ENCODE results near the gene HOXA6. TPM values are rescaled to one million over a fixed set of nuclear protein-coding genes. Genes with fewer than 3 reads are reported as not detected.
A peak's percentile ranks its signal among the peaks of the same experiment; 100 is the strongest.

The HOXA6 gene
- total and polyA plus RNA-seq, 2 donors from 2014 or later = 1.1 to 22.0 TPM

- no peaks in the 10 kb centered on the region for H3K9me3 ChIP-seq (ENCODE audit: control insufficient read depth in 2 of 3, insufficient read depth in 1 of 3, low read length in 3 of 3)
- no peaks in the 10 kb centered on the region for H3K27me3 ChIP-seq (ENCODE audit: control insufficient read depth, insufficient read depth, low read length)
- peak overlapping the region; percentile 97 to 98 for H3K27ac ChIP-seq (ENCODE audit: low read depth in 2 of 2, low read length in 2 of 2)
- intact Hi-C loops (cut with DNase I) = loop anchor here (10.0 kb wide), 1 partner anchor 776 kb away; no protein-coding TSS in a partner anchor
- H3K36me3 ChIP-seq (ENCODE audit: control insufficient read depth in 2 of 3, insufficient read depth in 3 of 3, low read length in 3 of 3) = no peaks in the 10 kb centered on the region
- H3K9ac ChIP-seq (ENCODE audit: low read length in 3 of 3) = peak overlapping the region; percentile 83 to 85 (median 85)
- FAIRE-seq = no peak
- H3K4me3 ChIP-seq (ENCODE audit: low read length in 3 of 3) = peak overlapping the region; percentile 56 to 87 (median 83)
- DNase-seq = peak; percentile 87 to 94 (median 92)
- H3K4me1 ChIP-seq (ENCODE audit: control insufficient read depth in 2 of 3, insufficient read depth in 2 of 3, low read depth in 1 of 3, low read length in 3 of 3) = peaks cover 0 to 24% (median 20%) of the 10 kb centered on the region in 3 donors
- TF ChIP-seq CTCF (IDR thresholded peaks at IDR 0.05; ENCODE audit: borderline replicate concordance, extremely low read depth, insufficient read depth) = peak; percentile 87
Observed at GRCh38 chr7:27150568-27151340, 3.2 kb upstream of the HOXA6 start.

- peak in 3 of 5 donors; percentile 49 to 74 (median 72) for DNase-seq
- Histone ChIP-seq H3K4me1 (ENCODE audit: control insufficient read depth in 2 of 3, insufficient read depth in 2 of 3, low read depth in 1 of 3, low read length in 3 of 3) (peaks cover 0 to 24% (median 19%) of the 10 kb centered on the region in 3 donors), H3K9ac (ENCODE audit: low read length in 3 of 3) (peak overlapping the region; percentile 83 to 85 (median 83)), H3K4me3 (ENCODE audit: low read length in 3 of 3) (peak overlapping the region; percentile 56 to 87 (median 83)), H3K27me3 (ENCODE audit: control insufficient read depth, insufficient read depth, low read length) (no peaks in the 10 kb centered on the region), H3K27ac (ENCODE audit: low read depth in 2 of 2, low read length in 2 of 2) (peak overlapping the region; percentile 97 to 98), H3K36me3 (ENCODE audit: control insufficient read depth in 2 of 3, insufficient read depth in 3 of 3, low read length in 3 of 3) (no peaks in the 10 kb centered on the region), H3K9me3 (ENCODE audit: control insufficient read depth in 2 of 3, insufficient read depth in 1 of 3, low read length in 3 of 3) (no peaks in the 10 kb centered on the region)
- no peak for TF ChIP-seq CTCF (IDR thresholded peaks at IDR 0.05; ENCODE audit: borderline replicate concordance, extremely low read depth, insufficient read depth)
- FAIRE-seq = no peak
- intact Hi-C loops (cut with DNase I) = loop anchor here (10.0 kb wide), 1 partner anchor 775 kb away; no protein-coding TSS in a partner anchor
Observed at GRCh38 chr7:27149842-27150567, 2.4 kb upstream of the HOXA6 start.

- FAIRE-seq (no peak), DNase-seq (peak in 3 of 5 donors; percentile 50 to 75 (median 58))
- H3K9ac ChIP-seq (ENCODE audit: low read length in 3 of 3) = peak overlapping the region; percentile 83 to 85 (median 85)
- TF ChIP-seq CTCF (IDR thresholded peaks at IDR 0.05; ENCODE audit: borderline replicate concordance, extremely low read depth, insufficient read depth) = no peak
- peaks cover 0 to 18% (median 16%) of the 10 kb centered on the region in 3 donors for H3K4me1 ChIP-seq (ENCODE audit: control insufficient read depth in 2 of 3, insufficient read depth in 2 of 3, low read depth in 1 of 3, low read length in 3 of 3)
- H3K27me3 ChIP-seq (ENCODE audit: control insufficient read depth, insufficient read depth, low read length) = no peaks in the 10 kb centered on the region
- intact Hi-C loops (cut with DNase I) = no loop called here
- no peaks in the 10 kb centered on the region for H3K36me3 ChIP-seq (ENCODE audit: control insufficient read depth in 2 of 3, insufficient read depth in 3 of 3, low read length in 3 of 3)
- peak overlapping the region; percentile 56 to 87 (median 83) for H3K4me3 ChIP-seq (ENCODE audit: low read length in 3 of 3)
- no peaks in the 10 kb centered on the region for H3K9me3 ChIP-seq (ENCODE audit: control insufficient read depth in 2 of 3, insufficient read depth in 1 of 3, low read length in 3 of 3)
- peak overlapping the region; percentile 97 to 98 for H3K27ac ChIP-seq (ENCODE audit: low read depth in 2 of 2, low read length in 2 of 2)
Observed at GRCh38 chr7:27148756-27149641, 1.4 kb upstream of the HOXA6 start.

Measured in kidney (tissue), 14 donors.